ENCODE data around the gene SERPINE1.

DNA sequence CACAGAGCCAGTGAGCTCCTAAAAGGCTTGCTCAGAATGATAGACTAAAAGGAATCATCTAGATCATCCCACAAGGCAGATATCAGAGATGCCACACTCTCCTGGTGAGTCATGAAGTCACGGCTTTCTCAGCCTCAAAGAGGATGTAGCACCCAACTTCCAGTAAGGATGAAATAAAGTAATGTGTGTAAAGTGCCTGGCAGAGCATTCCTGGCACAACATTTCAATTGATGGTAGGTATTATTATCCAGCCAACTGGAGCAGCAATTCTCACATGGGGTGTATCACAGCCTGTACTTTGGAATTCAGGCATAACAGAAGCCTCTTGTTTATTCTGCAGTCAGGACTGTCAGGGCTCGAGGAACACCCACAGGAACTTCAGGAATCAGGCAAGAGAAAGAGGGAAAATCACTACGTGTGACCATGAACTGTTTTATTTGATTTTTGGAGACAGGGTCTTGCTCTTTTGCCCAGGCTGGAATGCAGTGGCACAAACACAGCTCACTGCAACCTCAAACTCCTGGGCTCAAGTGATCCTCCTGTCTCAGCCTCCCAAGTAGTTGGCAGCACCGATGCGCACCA, 58.4 kb downstream of the SERPINE1 start:
- no peak for TF ChIP-seq POLR2A (IDR thresholded peaks at IDR 0.05; ENCODE audit: low read length)
- TF ChIP-seq GATA1 (IDR thresholded peaks at IDR 0.05; ENCODE audit: low read depth, low read length): no peak
